Activated naive CD4-positive, alpha-beta T cell treated with Interleukin-2 at 50 U/mL for 16 hours (primary cell): ENCODE measurements around the gene NRXN3.

ENCODE experiments used
- DNase-seq: peaks from one replicate; pipeline ENCODE4 v3.0.0-alpha.2; 2020

NRXN3 gene

DNA sequence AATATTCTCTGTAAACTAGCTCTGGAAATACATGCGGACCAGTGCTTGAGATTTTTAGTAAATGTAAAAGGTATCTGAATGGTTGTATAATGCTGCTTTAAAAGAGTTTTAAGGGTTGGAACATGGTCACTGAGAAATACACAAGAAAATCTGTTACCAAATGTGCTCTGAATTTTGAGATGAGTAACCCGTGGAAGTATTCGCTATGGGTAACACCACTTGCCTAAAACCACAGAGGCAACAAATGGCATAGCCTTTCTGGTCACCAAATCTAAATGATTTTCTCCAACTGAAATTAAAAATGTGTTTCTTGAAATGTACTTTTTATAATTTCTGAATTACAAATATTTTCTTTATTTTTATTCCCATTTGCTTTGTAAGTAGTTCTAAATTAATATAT, 1295.5 kb downstream of the NRXN3 start:
- no peak for DNase-seq

DNA sequence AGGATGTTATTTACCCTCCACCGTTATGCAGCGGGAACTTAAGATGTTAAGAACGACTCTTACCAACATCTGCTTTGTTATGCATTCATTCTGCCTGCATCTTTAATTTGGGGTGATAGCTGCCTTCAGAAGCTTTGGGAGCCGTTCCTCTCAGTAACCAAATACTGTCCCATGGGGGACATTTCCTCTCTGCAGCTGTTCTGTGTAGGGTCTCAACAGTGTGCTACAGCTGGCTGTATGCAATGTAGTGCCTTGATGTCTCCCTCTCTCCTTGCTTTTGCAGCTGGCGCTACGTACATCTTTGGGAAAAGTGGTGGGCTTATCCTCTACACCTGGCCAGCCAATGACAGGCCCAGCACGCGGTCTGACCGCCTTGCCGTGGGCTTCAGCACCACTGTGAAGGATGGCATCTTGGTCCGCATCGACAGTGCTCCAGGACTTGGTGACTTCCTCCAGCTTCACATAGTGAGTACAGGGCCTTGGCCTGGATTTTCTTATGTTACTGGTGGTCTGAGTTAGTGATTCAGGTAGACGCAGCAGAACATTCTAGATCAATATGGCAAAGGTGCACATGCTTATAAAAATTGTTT, 1296.9 kb downstream of the NRXN3 start:
- no peak for DNase-seq

DNA sequence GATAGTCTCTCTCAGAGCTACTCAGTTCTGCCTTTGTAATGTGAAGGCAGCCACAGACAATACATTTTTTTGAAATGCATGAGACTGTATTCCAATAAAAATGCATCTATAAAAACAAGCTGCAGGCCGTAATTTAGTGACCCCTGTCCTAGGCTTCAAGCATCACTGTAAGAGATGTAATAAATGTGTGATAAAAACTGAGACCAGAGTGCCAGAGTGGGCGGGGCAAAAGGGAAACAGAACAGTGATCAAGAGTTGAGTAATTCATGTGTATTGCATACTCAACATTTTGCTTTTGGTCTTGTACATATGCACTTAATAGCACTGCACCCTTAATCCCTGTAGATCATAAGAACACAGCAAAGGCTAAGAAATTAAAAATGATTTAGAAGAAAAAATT, 1297.7 kb downstream of the NRXN3 start:
- DNase-seq: no peak

GRCh38 chr14:79468486-79468885, 1298.3 kb downstream of the NRXN3 start:
- no peak for DNase-seq

- no peak for DNase-seq
Observed at GRCh38 chr14:79473651-79474050, 1303.5 kb downstream of the NRXN3 start.

DNA sequence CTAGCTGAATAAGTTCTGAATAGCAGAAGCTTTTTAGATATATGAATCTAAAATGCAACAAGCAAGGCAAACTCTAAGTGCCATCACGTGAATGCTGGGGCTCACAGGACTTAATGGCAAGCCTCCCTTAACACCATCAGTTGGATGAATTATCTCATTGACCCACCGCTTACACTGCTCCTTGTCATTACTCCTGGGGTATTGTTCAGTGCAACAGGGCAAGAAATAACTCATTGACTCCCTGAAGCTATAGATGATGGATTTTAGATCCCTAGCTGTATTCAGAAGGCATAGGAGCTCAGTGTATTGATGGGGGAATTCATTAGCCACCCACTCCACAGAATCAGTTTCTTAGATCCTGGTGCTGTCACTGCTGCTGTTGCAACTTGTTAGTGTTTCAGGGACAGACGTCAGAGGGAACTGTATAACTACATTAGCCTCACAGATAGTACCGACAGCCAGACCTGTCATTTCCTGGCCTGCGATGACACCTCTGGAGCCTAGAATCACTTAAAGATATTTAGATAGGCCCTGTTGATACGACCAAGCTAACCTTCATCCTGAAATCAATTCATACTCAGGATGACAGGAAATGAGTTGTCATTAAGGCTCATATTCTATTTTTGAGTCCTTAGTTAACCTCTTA, 1305.8 kb downstream of the NRXN3 start:
- no peak for DNase-seq

DNA sequence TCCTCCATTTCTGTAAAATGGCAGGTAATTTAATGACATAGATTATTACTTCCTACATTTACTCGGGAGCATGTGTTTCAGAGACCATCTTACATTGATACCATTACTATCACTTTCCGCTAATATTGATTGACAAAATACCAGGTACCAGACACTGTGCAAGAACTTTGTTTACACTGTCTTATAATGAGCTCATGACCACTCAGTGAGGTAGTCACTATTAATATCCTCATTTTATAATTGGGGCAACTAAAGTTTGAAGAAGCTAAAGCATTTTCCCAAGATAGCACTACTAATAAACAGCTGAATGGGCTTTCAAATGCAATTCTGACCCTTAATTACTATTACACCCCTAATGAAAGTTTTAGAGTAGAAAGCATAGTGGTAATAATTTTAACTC, 1306.4 kb downstream of the NRXN3 start:
- no peak for DNase-seq

DNA sequence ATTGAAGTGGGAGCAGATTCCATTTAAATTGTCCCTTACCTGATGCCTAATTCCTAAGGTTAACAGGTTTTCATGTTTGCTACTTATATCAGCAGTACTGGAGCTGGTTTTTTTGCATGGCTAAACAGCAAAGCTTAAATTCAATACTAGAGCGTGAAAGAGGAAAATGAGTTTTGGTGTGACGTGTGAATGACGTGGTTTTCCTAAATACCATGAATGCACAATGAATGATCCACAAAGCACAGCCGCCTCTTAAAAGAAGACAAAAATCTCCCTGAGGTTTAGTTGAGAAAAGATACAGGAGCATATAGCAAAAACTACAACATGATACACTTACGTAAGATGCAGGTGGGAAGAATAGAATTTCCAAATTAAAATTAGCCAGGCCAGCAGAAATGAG, 1310.0 kb downstream of the NRXN3 start:
- DNase-seq: no peak

DNA sequence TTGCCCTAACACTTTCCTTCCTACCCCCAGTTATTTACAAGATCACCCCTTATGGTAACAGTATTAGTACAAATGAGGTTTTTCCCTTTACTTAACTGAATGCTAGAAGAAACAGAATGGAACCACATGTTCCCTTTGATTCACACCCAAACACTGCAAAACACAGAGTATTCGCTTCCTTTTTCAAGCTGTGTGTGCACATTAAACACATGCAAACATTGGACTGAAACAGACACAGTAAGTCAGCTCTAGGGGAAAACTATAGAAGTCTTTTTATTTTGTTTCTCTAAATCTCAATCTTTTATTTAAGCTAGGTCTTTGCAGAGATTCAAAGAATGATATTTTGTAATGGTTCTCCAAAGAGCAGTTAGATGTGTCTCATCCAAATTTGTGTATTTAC, 1312.7 kb downstream of the NRXN3 start:
- no peak for DNase-seq

DNA sequence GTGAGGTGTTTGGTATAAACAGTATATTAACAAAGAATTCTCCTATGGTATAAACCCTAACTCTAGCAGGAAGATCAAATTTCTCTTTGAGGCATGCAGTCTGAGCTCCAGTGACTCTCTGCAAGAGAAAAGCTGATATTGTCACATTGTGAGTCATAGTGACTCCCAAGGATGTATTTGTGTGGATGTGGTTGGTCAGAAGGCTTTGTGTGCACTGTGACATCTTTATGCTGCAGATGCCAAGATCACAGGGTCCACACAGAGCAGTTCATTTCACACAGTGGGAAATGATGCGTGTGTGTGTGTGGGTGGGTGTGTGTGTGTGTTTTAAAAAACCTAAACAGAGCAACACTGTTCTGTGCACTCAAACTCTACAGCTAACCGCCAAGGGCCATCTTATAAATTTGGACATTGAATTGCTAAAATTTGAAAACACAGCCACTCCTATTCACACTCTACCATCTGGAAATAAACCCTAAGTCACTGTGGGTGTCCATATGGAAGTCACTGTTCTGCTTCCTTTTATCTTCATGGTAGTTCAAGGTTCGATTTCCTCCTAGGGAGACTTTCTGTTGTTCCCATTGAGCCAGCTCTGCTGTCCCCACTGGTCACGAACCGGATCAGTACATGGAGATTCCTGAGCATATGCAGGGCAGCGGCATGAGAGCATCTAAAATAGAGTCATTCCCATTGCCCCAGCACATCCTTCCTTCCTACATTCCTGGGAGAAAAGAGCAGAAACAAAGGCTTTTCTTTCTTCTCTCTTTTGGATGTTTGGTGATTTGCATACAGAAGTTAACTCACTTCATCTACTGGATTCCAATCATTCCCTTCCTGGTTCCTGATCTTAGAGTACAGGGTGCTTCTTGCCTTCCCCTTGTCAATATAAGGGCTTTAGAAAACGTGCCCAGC, 1313.6 kb downstream of the NRXN3 start:
- no peak for DNase-seq

GRCh38 chr14:79487632-79488031, 1317.5 kb downstream of the NRXN3 start:
- DNase-seq: no peak

DNA sequence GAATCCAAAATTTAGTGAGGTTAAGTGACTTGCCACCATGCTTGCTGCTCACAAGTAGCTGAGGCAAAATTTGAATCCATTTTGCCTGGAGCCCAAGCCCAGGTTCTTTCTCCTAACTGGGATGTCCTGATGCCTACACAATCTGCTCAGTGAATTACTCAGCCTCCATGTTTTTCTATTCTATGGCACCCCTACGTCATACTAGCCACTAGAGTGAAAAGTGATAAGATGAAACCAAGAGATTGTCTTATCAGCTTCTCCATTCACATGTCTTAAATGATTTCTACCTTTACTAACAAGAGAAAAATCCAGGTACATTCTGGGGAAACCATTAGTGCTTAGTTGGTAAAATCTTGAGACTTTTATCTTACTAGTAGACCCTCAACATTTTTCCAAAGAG, 1321.0 kb downstream of the NRXN3 start:
- no peak for DNase-seq

GRCh38 chr14:79493081-79493645, 1323.0 kb downstream of the NRXN3 start:
- no peak for DNase-seq

DNA sequence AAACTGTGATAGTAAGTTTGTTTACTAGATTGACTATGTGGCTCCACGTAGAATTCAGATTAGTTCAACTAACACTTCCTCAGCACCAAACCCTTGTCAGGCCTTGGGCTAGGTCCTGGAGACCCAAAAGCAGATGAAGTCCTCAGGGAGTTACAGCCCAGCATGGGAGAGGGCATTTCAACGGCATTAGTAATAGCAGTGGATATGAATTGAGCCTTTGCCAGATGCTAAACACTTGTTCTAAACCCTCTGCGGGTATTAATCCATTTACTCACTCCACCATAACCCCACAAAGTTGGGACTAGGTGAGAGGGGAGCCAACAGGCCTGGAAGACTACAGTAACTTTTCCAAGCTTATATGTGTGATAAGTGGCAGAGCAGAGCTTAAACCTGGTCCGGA, 1326.5 kb downstream of the NRXN3 start:
- DNase-seq: no peak

GRCh38 chr14:79500489-79500888, 1330.3 kb downstream of the NRXN3 start:
- no peak for DNase-seq

DNA sequence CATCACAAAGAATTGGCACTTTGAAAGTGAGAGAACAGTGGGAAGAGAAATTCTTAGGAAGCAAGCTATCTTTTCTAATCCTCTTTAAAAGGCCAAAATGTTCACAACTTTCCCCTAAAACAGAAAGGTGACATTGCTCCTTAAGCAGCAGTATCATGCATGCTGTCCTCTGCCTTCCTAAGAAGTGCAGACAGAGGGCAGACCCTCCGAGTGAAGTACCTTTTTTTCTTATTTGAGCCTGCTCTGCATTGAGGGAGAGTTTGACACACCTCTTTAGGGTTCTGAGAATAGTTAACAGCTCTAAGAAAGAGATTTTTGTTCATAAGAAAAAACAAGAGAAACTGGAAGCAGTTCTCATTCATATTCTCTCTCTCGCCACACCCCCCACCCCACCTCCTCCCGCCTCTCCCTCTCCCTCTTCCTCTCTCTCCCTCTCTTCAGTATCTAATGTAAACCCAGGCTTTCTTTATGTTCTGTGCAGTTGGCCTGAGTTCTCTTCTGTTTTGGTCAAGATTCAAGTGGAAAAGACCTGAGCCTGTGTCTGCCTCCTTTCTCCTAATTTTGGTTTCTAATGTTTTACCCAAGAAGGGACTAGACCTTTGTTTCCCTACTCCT, 1332.1 kb downstream of the NRXN3 start:
- no peak for DNase-seq

DNA sequence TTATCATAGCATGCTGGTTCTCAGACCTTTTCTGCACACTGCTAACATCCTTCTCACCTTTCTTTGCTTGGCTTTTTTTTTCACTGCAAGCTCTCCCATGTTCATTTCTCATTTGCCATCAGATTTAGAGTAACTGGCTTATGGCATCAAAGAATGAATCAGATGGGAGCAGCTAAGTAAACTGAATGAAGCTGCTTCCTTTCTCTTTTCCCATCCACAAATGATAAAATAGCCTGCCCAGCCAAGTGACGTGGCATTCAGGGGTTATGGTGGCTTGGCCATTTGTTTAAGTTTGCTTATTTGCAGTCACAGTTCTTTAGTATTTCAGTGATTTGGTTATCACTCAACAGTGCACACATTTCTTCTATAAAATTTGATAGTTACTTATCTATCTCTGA, 1332.6 kb downstream of the NRXN3 start:
- DNase-seq: no peak

DNA sequence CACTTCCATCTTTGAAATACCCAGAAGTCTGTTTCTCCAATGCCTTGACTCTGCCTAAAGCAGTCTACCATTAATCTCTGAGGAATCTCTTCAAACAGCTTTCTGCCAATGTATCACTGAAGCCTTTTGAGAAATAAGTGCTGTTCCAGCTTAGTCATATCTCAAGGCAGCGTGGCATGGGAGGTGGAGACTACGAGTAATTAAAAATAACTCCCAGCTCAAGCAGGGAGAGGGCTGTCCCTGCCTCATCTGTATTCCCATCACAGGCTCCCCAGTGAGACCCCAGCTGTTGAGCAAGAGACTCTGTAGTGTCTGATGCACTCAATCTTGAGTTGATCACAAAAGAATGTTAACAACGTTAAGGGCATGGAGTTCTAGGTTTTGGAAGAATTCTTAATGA, 1340.5 kb downstream of the NRXN3 start:
- DNase-seq: no peak

GRCh38 chr14:79511146-79511545, 1341.0 kb downstream of the NRXN3 start:
- DNase-seq: no peak

GRCh38 chr14:79513446-79513845, 1343.3 kb downstream of the NRXN3 start:
- DNase-seq: no peak

DNA sequence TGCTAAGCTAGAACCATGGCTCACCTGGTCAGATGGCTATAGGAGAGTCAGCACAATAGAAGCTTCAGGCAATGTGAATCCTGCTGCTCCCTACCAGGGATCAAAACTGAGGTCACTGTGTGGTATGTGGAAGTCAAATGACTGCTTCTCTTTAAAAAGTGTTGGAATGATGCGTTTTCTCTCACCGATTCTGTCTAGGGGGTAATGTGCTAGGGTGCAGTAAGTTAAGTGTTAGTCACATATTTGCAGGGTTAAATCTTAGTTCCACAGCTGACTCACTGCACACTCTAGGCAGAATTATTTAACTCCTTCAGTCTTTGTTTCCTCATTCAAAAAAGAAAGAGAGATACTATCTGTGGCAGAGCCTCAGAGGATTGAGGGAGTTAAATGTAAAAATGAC, 1344.5 kb downstream of the NRXN3 start:
- DNase-seq: no peak

DNA sequence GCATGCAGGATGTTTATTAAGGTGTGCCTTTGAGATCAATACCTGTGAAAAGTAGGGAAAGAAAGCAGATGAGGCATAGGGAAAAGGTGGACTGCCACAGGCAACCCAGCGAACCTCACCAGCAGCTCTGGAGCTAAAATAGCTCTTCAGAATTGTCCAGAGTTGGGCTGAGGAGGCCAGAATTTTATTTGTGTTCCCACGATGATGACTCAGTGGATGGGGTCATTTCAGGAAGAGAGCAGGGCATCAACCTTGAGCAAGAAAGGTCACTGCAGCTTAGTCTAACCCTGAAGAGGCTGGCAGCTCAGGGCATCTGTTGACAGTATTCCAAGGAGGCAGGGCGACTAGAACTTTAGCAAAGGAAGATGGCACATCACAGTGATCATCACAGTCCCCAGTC, 1345.0 kb downstream of the NRXN3 start:
- no peak for DNase-seq

- no peak for DNase-seq
Observed at GRCh38 chr14:79516009-79516408, 1345.8 kb downstream of the NRXN3 start.
